Measurements from ENCODE around the gene PKD2L1.
"Not testable (repeated sequence)": the region's sequence is repeated elsewhere in the genome, so short reads cannot be mapped to it uniquely, and the experiment has no call there.

The PKD2L1 gene

DNA sequence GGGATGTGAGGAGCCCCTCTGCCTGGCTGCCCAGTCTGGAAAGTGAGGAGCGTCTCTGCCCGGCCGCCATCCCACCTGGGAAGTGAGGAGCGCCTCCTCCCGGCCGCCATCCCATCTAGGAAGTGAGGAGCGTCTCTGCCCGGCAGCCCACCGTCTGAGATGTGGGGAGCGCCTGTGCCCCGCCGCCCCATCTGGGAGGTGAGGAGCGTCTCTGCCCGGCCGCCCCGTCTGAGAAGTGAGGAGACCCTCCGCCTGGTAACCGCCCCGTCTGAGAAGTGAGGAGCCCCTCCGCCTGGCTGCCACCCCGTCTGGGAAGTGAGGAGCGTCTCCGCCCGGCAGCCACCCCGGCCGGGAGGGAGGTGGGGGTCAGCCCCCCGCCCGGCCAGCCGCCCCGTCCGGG, 53.1 kb downstream of the PKD2L1 start:
- not testable (repeated sequence) for ATAC-seq

- peak; percentile 87 to 91 for ATAC-seq
Measured at GRCh38 chr10:100267239-100268104, 62.6 kb downstream of the PKD2L1 start, which contains the start of gene CWF19L1. Gene CWF19L1, minus strand, starts transcription at chr10:100267638. Its CDS starts 45 bp downstream, at chr10:100267593.

DNA sequence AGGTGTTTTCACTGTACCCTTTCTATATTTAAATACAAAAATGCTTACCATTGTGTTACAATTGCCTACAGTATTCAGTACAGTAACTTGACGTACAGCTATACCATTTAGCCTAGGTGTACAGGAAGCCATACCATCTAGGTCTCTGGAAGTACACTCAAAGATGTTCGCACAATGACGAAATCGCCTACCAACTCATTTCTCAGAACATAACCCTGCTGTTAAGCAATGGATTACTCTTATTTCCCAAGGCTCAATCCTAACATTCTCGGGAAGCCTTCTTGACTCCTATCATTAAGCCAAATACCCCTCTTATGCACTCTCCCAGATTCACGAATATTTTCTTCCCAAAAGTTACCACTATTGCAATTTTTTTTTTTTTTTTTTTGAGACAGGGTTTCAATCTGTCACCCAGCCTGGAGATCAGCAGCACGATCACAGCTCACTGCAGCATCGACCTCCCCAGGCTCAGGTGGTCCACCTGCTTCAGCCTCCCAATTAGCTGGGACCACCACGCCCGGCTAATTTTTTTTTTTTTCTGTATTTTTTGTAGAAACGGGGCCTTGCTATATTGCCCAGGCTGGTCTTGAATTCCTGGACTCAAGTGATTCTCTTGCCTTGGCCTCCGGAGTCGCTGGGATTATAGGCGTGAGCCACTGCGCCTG, 64.1 kb downstream of the PKD2L1 start:
- no peak for ATAC-seq

DNA sequence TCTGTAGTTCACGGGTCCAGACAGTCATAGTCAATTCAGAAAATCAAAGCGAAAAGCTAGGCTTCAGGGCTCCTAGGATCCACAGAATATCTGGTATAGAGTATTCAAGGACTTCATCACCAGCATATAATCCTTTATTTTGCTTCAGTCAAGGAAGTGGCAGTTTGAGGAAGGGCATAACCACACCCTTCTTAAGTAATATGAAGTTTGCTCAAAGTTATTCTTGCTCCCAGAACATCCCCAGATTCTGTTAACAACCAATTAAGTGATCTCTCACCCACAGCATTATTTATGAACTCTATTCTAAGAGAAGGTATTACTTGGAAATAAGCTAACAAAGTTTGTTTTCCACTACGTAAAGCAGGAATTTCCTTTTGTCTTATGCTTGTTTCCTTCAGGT, 75.8 kb downstream of the PKD2L1 start:
- no peak for ATAC-seq

- ATAC-seq = no peak
Measured at GRCh38 chr10:100253041-100253440, 77.0 kb downstream of the PKD2L1 start.

DNA sequence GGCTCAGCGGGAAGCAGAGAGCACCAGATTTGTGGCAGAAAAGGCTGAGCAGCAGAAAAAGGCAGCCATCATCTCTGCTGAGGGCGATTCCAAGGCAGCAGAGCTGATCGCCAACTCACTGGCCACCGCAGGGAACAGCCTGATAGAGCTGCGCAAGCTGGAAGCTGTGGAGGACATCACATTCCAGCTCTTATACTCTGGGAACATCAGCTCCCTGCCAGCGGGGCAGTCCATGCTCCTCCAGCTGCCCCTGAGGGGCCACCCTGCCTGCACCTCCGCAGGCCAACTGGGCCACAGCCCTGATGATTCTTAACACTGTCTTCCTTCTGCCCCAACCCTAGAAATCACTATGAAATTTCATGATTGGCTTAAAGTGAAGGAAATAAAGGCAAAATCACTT, 81.2 kb downstream of the PKD2L1 start:
- ATAC-seq = no peak

DNA sequence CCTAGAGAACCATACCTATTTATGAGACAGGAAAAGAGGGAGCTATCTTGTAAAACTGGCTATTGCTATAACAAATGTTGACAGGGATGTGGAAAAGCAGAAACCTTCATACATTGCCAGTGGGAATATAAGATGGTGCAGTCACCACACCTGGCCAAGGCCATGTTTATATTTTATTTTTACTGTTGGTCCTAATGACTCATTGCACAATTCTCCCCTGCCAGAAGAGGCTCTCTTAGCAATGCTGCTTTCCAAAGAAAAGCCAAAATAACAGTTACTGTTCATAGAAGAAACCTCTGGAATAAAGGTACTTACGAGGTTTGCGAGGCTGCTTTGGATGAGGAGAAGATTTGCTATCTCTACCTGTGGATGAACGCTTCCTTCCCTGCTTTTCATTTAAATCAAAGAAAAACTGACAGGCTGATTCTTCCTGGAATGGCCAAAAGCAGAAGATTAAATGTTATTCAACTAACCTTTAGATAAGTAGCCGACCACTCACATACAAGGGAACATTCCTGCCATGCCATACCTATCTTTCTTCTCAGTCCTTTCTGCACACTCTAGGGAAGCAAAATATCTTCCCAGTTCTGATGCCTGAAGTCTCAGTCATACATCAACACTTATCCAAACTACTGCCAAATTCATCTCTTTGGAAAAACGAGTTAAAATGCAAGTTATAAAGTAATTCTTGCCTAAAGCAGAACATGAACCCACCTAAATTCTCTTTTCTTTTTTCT, 84.4 kb downstream of the PKD2L1 start:
- ATAC-seq = no peak

GRCh38 chr10:100239851-100240250, 90.2 kb downstream of the PKD2L1 start:
- ATAC-seq = no peak

GRCh38 chr10:100238429-100238828, 91.6 kb downstream of the PKD2L1 start:
- ATAC-seq = no peak

All from activated CD4-positive, CD25-positive, alpha-beta regulatory T cell treated with anti-CD3 and anti-CD28 coated beads, Interleukin-2, amount 50 U/mL, for 24 hours (primary cell).